IPS DF 6.9 (cell line): ENCODE results near the gene CLCN6.

ENCODE experiments used
- DNase-seq: peaks from one replicate; pipeline ENCODE4 v3.0.0-alpha.2; 2013; ENCODE audit warnings: low read depth, low spot score
- H3K27ac ChIP-seq: one replicate; pipeline ENCODE4 v1.5.1; 2013; ENCODE audit warnings: low read length, control low read depth
- H3K27me3 ChIP-seq: 2 replicates; pipeline ENCODE4 v1.6.1; 2013; ENCODE audit warnings: mild to moderate bottlenecking, low read length; ENCODE audit not compliant: control insufficient read depth, insufficient read depth
- H3K36me3 ChIP-seq: 2 replicates; pipeline ENCODE4 v1.6.1; 2013; ENCODE audit warnings: low read length; ENCODE audit not compliant: control insufficient read depth, insufficient read depth
- H3K4me1 ChIP-seq: 2 replicates; pipeline ENCODE4 v1.6.1; 2013; ENCODE audit warnings: low read length; ENCODE audit not compliant: control insufficient read depth, insufficient read depth
- H3K4me3 ChIP-seq: 2 replicates; pipeline ENCODE4 v1.5.1; 2013; ENCODE audit warnings: mild to moderate bottlenecking, low read length
- H3K9me3 ChIP-seq: 2 replicates; pipeline ENCODE4 v1.6.1; 2013; ENCODE audit warnings: low read length, inconsistent platforms; ENCODE audit not compliant: control insufficient read depth, insufficient read depth
- WGBS: extraction: QIAGEN DNeasy Blood & Tissue Kit; methylation state at CpG from one replicate; pipeline ENCODE4 v1.1.7; 2013; ENCODE audit warnings: mixed read lengths, missing lambda C conversion rate; ENCODE audit not compliant: insufficient read length, insufficient coverage; 5-methylcytosine and 5-hydroxymethylcytosine counted together

The CLCN6 gene

DNA sequence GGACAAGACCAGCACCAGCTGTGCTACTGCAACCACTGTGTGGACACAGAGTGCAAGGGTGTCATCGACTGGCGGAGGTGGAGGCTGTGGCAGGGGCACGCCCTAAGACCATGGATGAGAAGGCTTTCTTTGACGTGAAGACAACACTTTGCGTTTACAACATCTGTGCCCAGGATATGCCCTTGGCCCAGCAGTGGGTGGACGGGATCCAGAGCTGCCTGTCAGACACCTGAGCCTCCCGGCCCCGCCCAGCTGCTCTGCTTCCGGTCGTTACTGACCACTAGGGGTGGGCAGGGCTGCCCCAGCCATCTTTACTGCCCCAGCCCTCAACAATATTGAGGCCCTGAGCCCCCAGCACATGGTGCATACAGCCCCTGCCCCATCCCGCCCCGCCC is 74.2 kb downstream of the CLCN6 start:
- Histone ChIP-seq H3K4me3 (no peak overlapping the region), H3K9me3 (no peaks in the 10 kb centered on the region), H3K27ac (no peak overlapping the region), H3K36me3 (no peaks in the 10 kb centered on the region; the same call in 1 of the 2 replicates), H3K27me3 (no peaks in the 10 kb centered on the region), H3K4me1 (peaks cover 6% of the 10 kb centered on the region)
- no peak for DNase-seq
- WGBS, result no CpG with 5 or more reads among the region's 12 CpGs

DNA sequence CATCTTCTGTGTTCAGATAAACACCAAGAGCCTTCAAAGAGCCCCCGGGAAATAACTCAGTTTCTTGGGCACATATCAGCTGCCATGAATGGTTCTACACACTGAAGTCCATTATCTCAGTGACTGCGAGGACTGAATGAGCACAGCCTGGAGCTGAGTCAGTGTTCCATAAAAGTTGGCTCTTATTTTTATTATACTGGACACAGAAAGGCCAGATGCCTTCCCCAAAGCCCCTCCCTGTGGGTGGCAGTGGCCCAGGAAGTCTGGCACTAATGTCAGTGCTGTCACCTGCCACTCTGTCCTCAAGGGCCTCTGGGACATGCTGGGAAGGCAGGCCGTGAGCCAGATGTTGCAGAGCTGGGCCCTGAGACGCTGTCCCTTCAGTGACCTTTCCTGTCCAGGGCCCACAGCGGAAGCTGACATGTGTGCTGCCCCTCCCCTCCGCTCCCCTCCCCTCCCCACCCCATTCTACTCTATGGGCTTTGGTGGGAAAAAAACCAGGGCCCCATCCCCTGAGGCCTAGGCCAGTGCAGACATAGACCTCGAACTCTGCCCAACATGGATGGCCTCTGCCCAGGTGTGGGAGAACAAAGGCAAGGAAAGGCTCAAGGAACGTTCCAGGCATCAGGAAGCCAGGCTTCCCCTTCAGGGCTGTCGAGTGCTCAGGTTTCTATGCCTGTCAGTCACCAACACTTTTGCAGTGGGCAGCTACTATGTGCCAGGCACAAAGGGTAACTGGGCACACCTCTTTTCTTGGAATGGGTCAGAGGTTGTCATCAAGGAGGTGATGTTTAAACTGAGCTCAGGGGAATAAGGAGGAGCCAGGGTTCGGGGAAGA is 75.1 kb downstream of the CLCN6 start:
- no peak overlapping the region for H3K27ac ChIP-seq
- H3K4me3 ChIP-seq, result no peak overlapping the region
- H3K27me3 ChIP-seq, result no peaks in the 10 kb centered on the region
- peaks cover 6% of the 10 kb centered on the region for H3K4me1 ChIP-seq
- H3K36me3 ChIP-seq, result no peaks in the 10 kb centered on the region; the same call in 1 of the 2 replicates
- no peak for DNase-seq
- WGBS, result no CpG with 5 or more reads among the region's 10 CpGs
- no peaks in the 10 kb centered on the region for H3K9me3 ChIP-seq

DNA sequence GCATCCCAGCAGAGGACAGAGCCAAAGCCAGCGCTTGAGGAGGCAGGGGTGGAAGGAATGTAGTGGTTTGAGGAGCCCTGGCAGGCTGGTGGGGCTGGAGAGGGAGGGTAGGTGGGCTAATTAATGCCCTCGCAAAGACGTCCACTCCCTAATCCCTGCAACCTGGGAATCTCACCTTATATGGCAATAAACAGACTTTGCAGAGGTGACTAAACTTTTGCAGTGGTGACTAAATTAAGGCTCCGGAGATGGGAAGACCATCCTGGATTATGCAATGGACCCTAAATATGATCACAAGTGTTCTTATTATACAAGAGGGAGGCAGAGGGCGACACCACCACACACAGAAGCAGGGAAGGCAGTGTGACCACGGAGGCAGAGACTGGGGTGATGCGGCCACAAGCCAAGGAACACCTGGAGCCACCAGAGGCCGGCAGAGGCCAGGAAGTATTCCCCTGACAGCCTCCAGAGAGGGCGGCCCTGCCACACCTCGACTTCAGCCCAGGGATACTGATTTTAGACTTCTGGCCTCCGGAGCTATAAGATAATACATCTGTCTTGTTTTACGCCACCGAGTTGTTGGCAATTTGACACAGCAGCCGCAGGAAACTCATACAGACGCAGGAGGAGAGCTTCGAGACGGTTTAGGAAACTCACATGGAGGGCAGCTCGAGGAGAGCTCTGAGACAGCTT is 75.9 kb downstream of the CLCN6 start:
- no peak for DNase-seq
- Histone ChIP-seq H3K9me3 (no peaks in the 10 kb centered on the region), H3K4me3 (no peak overlapping the region), H3K27ac (no peak overlapping the region), H3K36me3 (no peaks in the 10 kb centered on the region; the same call in 1 of the 2 replicates), H3K27me3 (no peaks in the 10 kb centered on the region), H3K4me1 (peaks cover 6% of the 10 kb centered on the region)
- WGBS, result no CpG with 5 or more reads among the region's 18 CpGs

DNA sequence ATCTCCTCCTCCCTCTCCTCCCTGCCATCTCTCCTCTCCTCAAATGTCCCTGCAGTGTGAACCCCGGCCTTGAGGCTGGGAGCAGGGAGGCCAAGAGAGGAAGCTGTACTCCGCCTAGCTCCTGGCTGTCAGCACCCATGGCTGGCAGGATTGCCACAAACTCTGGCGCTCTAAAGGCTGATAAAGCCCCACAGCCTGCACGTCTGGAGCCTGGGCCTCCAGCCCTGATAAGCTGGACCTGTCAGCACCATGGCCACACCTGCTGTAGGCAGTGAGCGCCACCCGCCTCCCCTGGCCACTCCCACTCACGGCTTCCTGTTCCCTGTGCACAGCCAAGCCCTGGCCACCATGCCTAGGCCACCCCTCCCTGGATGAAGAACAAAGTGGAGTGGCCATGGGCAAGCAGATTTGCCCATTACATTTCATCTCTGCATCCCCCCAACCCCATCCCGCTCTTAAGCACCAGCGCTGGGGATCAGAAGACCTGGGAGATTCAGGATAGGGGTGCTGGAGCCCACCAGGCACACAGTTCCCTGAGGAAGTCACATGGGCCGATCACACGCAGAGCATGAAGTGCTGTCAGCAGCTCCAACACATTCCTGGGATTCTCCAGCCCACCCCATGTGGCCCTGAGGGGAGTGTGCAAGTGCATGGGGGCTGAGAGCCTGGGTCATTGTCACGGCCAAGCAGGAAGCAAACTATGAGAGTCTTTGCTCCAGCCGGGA is 77.0 kb downstream of the CLCN6 start:
- Histone ChIP-seq H3K27ac (no peak overlapping the region), H3K36me3 (no peaks in the 10 kb centered on the region; the same call in 1 of the 2 replicates), H3K27me3 (no peaks in the 10 kb centered on the region), H3K4me3 (no peak overlapping the region), H3K9me3 (no peaks in the 10 kb centered on the region), H3K4me1 (peaks cover 6% of the 10 kb centered on the region)
- WGBS, result no CpG with 5 or more reads among the region's 13 CpGs
- DNase-seq, result no peak

DNA sequence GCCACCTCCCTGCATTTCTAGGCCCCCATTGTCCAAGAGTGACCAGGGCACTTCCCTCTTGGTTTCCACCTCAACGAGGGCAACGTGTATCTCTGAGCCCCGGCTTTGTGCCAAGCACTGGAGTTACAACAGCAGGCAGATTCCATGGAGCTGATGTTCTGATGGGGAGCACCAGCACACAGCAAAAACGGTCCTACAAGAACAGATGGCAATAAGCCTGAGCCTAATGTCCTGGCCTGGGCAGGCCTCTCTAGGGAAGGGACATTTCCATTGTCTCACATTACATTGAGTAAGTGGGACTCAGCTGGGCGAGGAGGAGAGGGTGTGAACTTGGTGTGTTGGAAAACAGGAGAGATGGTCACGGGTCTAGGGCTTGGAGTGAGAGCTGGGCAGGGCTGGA is 79.9 kb downstream of the CLCN6 start:
- H3K9me3 ChIP-seq, result no peaks in the 10 kb centered on the region
- no peak overlapping the region for H3K27ac ChIP-seq
- H3K4me1 ChIP-seq, result peaks cover 6% of the 10 kb centered on the region
- no CpG with 5 or more reads among the region's 6 CpGs for WGBS
- H3K36me3 ChIP-seq, result no peaks in the 10 kb centered on the region
- DNase-seq, result no peak
- no peaks in the 10 kb centered on the region for H3K27me3 ChIP-seq
- H3K4me3 ChIP-seq, result no peak overlapping the region

DNA sequence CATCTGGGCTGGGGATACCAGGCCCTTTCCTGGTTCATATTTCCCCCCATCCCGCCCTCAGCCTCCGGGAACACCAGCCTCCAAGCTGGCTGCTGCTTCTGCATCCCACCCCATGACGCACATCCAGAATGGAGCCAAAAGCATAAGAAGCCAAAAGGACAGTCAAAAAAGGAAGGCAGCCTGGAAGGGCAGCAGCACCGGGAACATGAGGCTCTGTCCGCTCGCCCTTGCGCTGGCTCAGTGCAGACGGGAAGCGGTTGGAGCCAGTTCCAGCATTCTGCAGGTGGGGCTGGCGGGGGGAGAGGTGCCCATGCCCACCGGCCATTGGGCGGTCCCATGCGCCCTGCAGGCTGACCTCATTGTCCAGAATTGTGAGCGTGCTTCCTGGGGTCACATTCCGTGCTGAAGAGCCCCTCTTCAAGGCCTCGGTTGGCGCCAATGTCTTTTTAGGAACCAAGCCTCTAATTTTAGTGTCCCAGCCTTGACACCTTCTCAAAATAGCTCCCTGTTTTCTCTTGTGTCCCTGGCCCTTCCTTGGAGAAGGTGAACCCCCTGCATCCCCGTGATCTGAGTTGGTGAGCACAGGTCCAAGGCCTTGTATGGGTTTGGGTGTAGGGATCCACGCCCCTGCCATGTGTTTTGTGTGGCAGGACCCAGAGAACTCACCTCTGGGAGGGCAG is 81.1 kb downstream of the CLCN6 start:
- Histone ChIP-seq H3K4me3 (no peak overlapping the region), H3K9me3 (no peaks in the 10 kb centered on the region), H3K4me1 (peaks cover 6% of the 10 kb centered on the region), H3K36me3 (no peaks in the 10 kb centered on the region), H3K27me3 (no peaks in the 10 kb centered on the region), H3K27ac (no peak overlapping the region)
- no CpG with 5 or more reads among the region's 19 CpGs for WGBS
- DNase-seq, result no peak

GRCh38 chr1:11887666-11888007 is 81.6 kb downstream of the CLCN6 start:
- Histone ChIP-seq H3K4me1 (peaks cover 6% of the 10 kb centered on the region), H3K9me3 (no peaks in the 10 kb centered on the region), H3K27ac (no peak overlapping the region), H3K36me3 (no peaks in the 10 kb centered on the region), H3K27me3 (no peaks in the 10 kb centered on the region), H3K4me3 (no peak overlapping the region)
- no CpG with 5 or more reads among the region's 7 CpGs for WGBS
- no peak for DNase-seq

- Histone ChIP-seq H3K4me1 (peaks cover 2% of the 10 kb centered on the region), H3K27ac (no peak overlapping the region), H3K9me3 (no peaks in the 10 kb centered on the region), H3K4me3 (no peak overlapping the region), H3K27me3 (no peaks in the 10 kb centered on the region), H3K36me3 (no peaks in the 10 kb centered on the region)
- no peak for DNase-seq
- no CpG with 5 or more reads among the region's 15 CpGs for WGBS
Observed at GRCh38 chr1:11888206-11888876, 82.3 kb downstream of the CLCN6 start.

- no peaks in the 10 kb centered on the region for H3K36me3 ChIP-seq
- no peaks in the 10 kb centered on the region for H3K9me3 ChIP-seq
- DNase-seq, result no peak
- H3K27me3 ChIP-seq, result no peaks in the 10 kb centered on the region
- H3K27ac ChIP-seq, result no peak overlapping the region
- no peaks in the 10 kb centered on the region for H3K4me1 ChIP-seq
- WGBS, result no CpG with 5 or more reads among the region's 3 CpGs
- H3K4me3 ChIP-seq, result no peak overlapping the region
Observed at GRCh38 chr1:11888877-11889208, 82.9 kb downstream of the CLCN6 start.
